ENCODE data around the gene FCER1G. TPM values are rescaled to one million over a fixed set of nuclear protein-coding genes. Genes with fewer than 3 reads are reported as not detected.
A peak's percentile ranks its signal among the peaks of the same experiment; 100 is the strongest.

The FCER1G gene
- total RNA-seq, 1 donor from 2014 or later: 16.2 TPM

GRCh38 chr1:161174911-161175310, 40.2 kb upstream of the FCER1G start:
- Histone ChIP-seq H3K27ac (ENCODE audit: low read depth, low read length) (no peak overlapping the region), H3K36me3 (ENCODE audit: control insufficient read depth in 3 of 3, insufficient read depth in 3 of 3, low read length in 3 of 3) (peaks cover 49 to 52% (median 51%) of the 10 kb centered on the region in 3 donors), H3K27me3 (ENCODE audit: control insufficient read depth in 3 of 3, insufficient read depth in 3 of 3, low read length in 3 of 3) (no peaks in the 10 kb centered on the region), H3K9ac (ENCODE audit: low read depth in 1 of 3, low read length in 3 of 3) (no peak overlapping the region), H3K4me1 (ENCODE audit: control insufficient read depth in 3 of 3, insufficient read depth in 3 of 3, low read length in 3 of 3) (peaks cover 31 to 36% (median 35%) of the 10 kb centered on the region in 3 donors), H3K9me3 (ENCODE audit: control insufficient read depth in 3 of 3, low read length in 3 of 3) (no peaks in the 10 kb centered on the region), H3K4me3 (ENCODE audit: low read length in 3 of 3) (no peak overlapping the region)

- Histone ChIP-seq H3K27me3 (ENCODE audit: control insufficient read depth in 3 of 3, insufficient read depth in 3 of 3, low read length in 3 of 3) (no peaks in the 10 kb centered on the region), H3K9ac (ENCODE audit: low read depth in 1 of 3, low read length in 3 of 3) (peak overlapping the region in 2 of 3 donors; percentile 96 to 97), H3K4me1 (ENCODE audit: control insufficient read depth in 3 of 3, insufficient read depth in 3 of 3, low read length in 3 of 3) (peaks cover 31 to 36% (median 35%) of the 10 kb centered on the region in 3 donors), H3K9me3 (ENCODE audit: control insufficient read depth in 3 of 3, low read length in 3 of 3) (no peaks in the 10 kb centered on the region), H3K4me3 (ENCODE audit: low read length in 3 of 3) (peak overlapping the region; percentile 98 to 99 (median 99)), H3K27ac (ENCODE audit: low read depth, low read length) (peak overlapping the region; percentile 93), H3K36me3 (ENCODE audit: control insufficient read depth in 3 of 3, insufficient read depth in 3 of 3, low read length in 3 of 3) (peaks cover 41 to 45% (median 43%) of the 10 kb centered on the region in 3 donors)
These were observed 39.2 kb upstream of the FCER1G start for GRCh38 chr1:161175771-161176453.

DNA sequence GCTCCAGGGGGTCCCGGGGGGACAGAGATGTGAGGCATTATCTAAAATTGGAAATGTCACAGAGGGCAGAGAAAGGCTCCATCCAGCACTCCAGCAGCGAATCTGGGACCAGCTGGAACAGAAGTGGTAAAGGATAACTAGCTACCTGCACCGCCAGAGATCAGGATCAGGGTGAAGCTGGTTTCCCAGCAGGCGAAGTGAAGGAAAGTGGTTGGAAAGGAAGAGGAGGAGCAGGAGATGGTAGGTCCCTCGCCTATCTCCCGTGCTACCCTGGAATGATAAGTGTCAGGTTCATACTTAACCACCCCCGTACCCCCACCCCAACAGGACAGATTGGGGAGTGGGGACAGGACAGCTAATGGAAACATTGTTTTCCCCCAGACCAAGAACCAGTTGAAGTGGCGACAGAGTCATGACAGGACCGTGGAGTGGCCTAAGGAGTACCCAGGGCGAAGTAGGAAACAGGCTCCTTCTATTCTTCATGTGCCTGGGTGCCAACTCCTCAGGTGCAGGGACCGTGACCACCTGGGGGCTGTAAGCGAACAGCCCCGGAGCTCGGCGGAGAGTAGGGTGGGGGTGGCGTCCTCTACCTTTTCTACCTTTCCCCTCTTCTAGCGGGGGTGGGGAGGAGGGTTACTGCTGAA, 38.5 kb upstream of the FCER1G start:
- Histone ChIP-seq H3K27me3 (ENCODE audit: control insufficient read depth in 3 of 3, insufficient read depth in 3 of 3, low read length in 3 of 3) (no peaks in the 10 kb centered on the region), H3K36me3 (ENCODE audit: control insufficient read depth in 3 of 3, insufficient read depth in 3 of 3, low read length in 3 of 3) (peaks cover 35 to 38% (median 37%) of the 10 kb centered on the region in 3 donors), H3K4me1 (ENCODE audit: control insufficient read depth in 3 of 3, insufficient read depth in 3 of 3, low read length in 3 of 3) (peaks cover 31 to 36% (median 35%) of the 10 kb centered on the region in 3 donors), H3K4me3 (ENCODE audit: low read length in 3 of 3) (peak overlapping the region; percentile 98 to 99 (median 99)), H3K9me3 (ENCODE audit: control insufficient read depth in 3 of 3, low read length in 3 of 3) (no peaks in the 10 kb centered on the region), H3K9ac (ENCODE audit: low read depth in 1 of 3, low read length in 3 of 3) (peak overlapping the region; percentile 96 to 99 (median 97)), H3K27ac (ENCODE audit: low read depth, low read length) (peak overlapping the region; percentile 93)

- Histone ChIP-seq H3K27ac (ENCODE audit: low read depth, low read length) (peak within 1 kb of the TSS; percentile 93), H3K9me3 (ENCODE audit: control insufficient read depth in 3 of 3, low read length in 3 of 3) (no peaks in the 10 kb centered on the region), H3K9ac (ENCODE audit: low read depth in 1 of 3, low read length in 3 of 3) (peak within 1 kb of the TSS; percentile 96 to 99 (median 97)), H3K4me3 (ENCODE audit: low read length in 3 of 3) (peak within 1 kb of the TSS; percentile 98 to 99 (median 99)), H3K36me3 (ENCODE audit: control insufficient read depth in 3 of 3, insufficient read depth in 3 of 3, low read length in 3 of 3) (peaks cover 30 to 31% (median 31%) of the 10 kb centered on the region in 3 donors), H3K27me3 (ENCODE audit: control insufficient read depth in 3 of 3, insufficient read depth in 3 of 3, low read length in 3 of 3) (no peaks in the 10 kb centered on the region), H3K4me1 (ENCODE audit: control insufficient read depth in 3 of 3, insufficient read depth in 3 of 3, low read length in 3 of 3) (peaks cover 31 to 36% (median 32%) of the 10 kb centered on the region in 3 donors)
These were observed 37.8 kb upstream of the FCER1G start, which contains the start of gene B4GALT3 for GRCh38 chr1:161177112-161177935. B4GALT3 (minus strand) TSS chr1:161177507; CDS start chr1:161176060, 1,447 bp downstream.

GRCh38 chr1:161177936-161178244, 37.2 kb upstream of the FCER1G start:
- Histone ChIP-seq H3K4me3 (ENCODE audit: low read length in 3 of 3) (peak overlapping the region; percentile 98 to 99 (median 99)), H3K36me3 (ENCODE audit: control insufficient read depth in 3 of 3, insufficient read depth in 3 of 3, low read length in 3 of 3) (peaks cover 26 to 29% (median 28%) of the 10 kb centered on the region in 3 donors), H3K9ac (ENCODE audit: low read depth in 1 of 3, low read length in 3 of 3) (peak overlapping the region; percentile 96 to 99 (median 97)), H3K27me3 (ENCODE audit: control insufficient read depth in 3 of 3, insufficient read depth in 3 of 3, low read length in 3 of 3) (no peaks in the 10 kb centered on the region), H3K9me3 (ENCODE audit: control insufficient read depth in 3 of 3, low read length in 3 of 3) (no peaks in the 10 kb centered on the region), H3K27ac (ENCODE audit: low read depth, low read length) (peak overlapping the region; percentile 93), H3K4me1 (ENCODE audit: control insufficient read depth in 3 of 3, insufficient read depth in 3 of 3, low read length in 3 of 3) (peaks cover 26 to 30% (median 26%) of the 10 kb centered on the region in 3 donors)

DNA sequence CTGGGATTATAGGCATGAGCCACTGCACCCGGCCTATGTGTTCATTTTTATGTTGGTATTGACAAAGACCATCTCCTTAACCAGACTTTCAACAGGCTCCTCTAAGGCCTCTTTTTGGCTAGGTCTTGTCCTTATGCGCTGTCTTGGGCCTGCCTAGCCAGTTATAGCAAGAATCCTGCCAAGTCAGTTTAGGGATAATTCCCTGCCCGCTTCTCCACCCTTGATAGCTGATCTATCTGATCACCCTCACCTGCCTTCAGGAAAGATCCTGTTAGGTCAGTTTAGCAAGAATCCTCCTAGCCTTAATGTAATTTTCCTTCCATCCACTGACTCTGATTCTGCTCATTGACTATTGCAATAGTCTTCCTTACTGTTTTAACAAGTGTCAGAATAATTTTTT, 35.4 kb upstream of the FCER1G start:
- Histone ChIP-seq H3K4me3 (ENCODE audit: low read length in 3 of 3) (no peak overlapping the region), H3K9me3 (ENCODE audit: control insufficient read depth in 3 of 3, low read length in 3 of 3) (no peaks in the 10 kb centered on the region), H3K4me1 (ENCODE audit: control insufficient read depth in 3 of 3, insufficient read depth in 3 of 3, low read length in 3 of 3) (peaks cover 18 to 23% (median 21%) of the 10 kb centered on the region in 3 donors), H3K36me3 (ENCODE audit: control insufficient read depth in 3 of 3, insufficient read depth in 3 of 3, low read length in 3 of 3) (peaks cover 12 to 15% (median 13%) of the 10 kb centered on the region in 3 donors), H3K9ac (ENCODE audit: low read depth in 1 of 3, low read length in 3 of 3) (no peak overlapping the region), H3K27ac (ENCODE audit: low read depth, low read length) (no peak overlapping the region), H3K27me3 (ENCODE audit: control insufficient read depth in 3 of 3, insufficient read depth in 3 of 3, low read length in 3 of 3) (no peaks in the 10 kb centered on the region)

DNA sequence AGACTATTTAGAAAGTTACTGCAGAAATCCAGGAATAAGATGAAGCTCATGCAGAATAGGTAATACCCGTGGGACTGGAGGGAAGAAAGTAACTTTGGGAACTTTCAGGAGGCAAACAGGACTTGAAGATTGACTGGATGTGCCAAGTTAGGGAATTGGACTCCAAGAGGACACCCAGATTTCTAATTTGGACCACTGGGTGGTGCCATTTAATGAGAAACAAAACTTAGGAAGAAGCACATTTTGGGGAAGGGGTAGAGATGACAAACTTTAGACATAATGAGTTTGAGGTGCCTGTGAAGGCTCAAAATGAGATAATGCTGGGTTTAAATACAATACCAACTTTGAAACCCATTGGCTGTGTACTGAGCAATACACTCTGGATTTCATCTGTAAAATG, 34.5 kb upstream of the FCER1G start:
- H3K27me3 ChIP-seq (ENCODE audit: control insufficient read depth in 3 of 3, insufficient read depth in 3 of 3, low read length in 3 of 3): no peaks in the 10 kb centered on the region
- H3K27ac ChIP-seq (ENCODE audit: low read depth, low read length): no peak overlapping the region
- H3K4me1 ChIP-seq (ENCODE audit: control insufficient read depth in 3 of 3, insufficient read depth in 3 of 3, low read length in 3 of 3): peaks cover 23 to 29% (median 26%) of the 10 kb centered on the region in 3 donors

GRCh38 chr1:161182214-161182613, 32.9 kb upstream of the FCER1G start:
- no peaks in the 10 kb centered on the region for H3K27me3 ChIP-seq (ENCODE audit: control insufficient read depth in 3 of 3, insufficient read depth in 3 of 3, low read length in 3 of 3)
- no peaks in the 10 kb centered on the region for H3K9me3 ChIP-seq (ENCODE audit: control insufficient read depth in 3 of 3, low read length in 3 of 3)
- no peaks in the 10 kb centered on the region for H3K36me3 ChIP-seq (ENCODE audit: control insufficient read depth in 3 of 3, insufficient read depth in 3 of 3, low read length in 3 of 3)
- H3K27ac ChIP-seq (ENCODE audit: low read depth, low read length): no peak overlapping the region
- H3K4me1 ChIP-seq (ENCODE audit: control insufficient read depth in 3 of 3, insufficient read depth in 3 of 3, low read length in 3 of 3): peaks cover 16 to 29% (median 20%) of the 10 kb centered on the region in 3 donors
- H3K9ac ChIP-seq (ENCODE audit: low read depth in 1 of 3, low read length in 3 of 3): no peak overlapping the region
- H3K4me3 ChIP-seq (ENCODE audit: low read length in 3 of 3): no peak overlapping the region

More for the DNA sequence above, 34.5 kb upstream of the FCER1G start:
- Histone ChIP-seq H3K9ac (ENCODE audit: low read depth in 1 of 3, low read length in 3 of 3) (no peak overlapping the region), H3K36me3 (ENCODE audit: control insufficient read depth in 3 of 3, insufficient read depth in 3 of 3, low read length in 3 of 3) (peaks cover 5 to 6% (median 5%) of the 10 kb centered on the region in 3 donors), H3K9me3 (ENCODE audit: control insufficient read depth in 3 of 3, low read length in 3 of 3) (no peaks in the 10 kb centered on the region), H3K4me3 (ENCODE audit: low read length in 3 of 3) (no peak overlapping the region)

GRCh38 chr1:161185282-161185682, 29.8 kb upstream of the FCER1G start:
- Histone ChIP-seq H3K9me3 (ENCODE audit: control insufficient read depth in 3 of 3, low read length in 3 of 3) (no peaks in the 10 kb centered on the region), H3K4me3 (ENCODE audit: low read length in 3 of 3) (peak overlapping the region in 1 of 3 donors; percentile 10), H3K36me3 (ENCODE audit: control insufficient read depth in 3 of 3, insufficient read depth in 3 of 3, low read length in 3 of 3) (no peaks in the 10 kb centered on the region), H3K9ac (ENCODE audit: low read depth in 1 of 3, low read length in 3 of 3) (peak overlapping the region in 1 of 3 donors; percentile 9), H3K27me3 (ENCODE audit: control insufficient read depth in 3 of 3, insufficient read depth in 3 of 3, low read length in 3 of 3) (no peaks in the 10 kb centered on the region), H3K27ac (ENCODE audit: low read depth, low read length) (peak overlapping the region; percentile 87), H3K4me1 (ENCODE audit: control insufficient read depth in 3 of 3, insufficient read depth in 3 of 3, low read length in 3 of 3) (peaks cover 11 to 24% (median 14%) of the 10 kb centered on the region in 3 donors)
